Parathyroid adenoma (tissue), 2 donors: Measurements from ENCODE around the gene TBXAS1.

Experiments
- H2AFZ ChIP-seq: fragments of 300-600 bp; sonication (generic); one replicate; pipeline ENCODE4 v1.7.0; 2017; ENCODE audit warnings: antibody characterized with exemption, mild to moderate bottlenecking
- H3K27ac ChIP-seq: fragments of 300-600 bp; sonication (generic); one replicate; pipeline ENCODE4 v1.7.0; 2017
- H3K27me3 ChIP-seq: fragments of 300-600 bp; sonication (generic); one replicate; pipeline ENCODE4 v1.7.0; 2017; ENCODE audit warnings: low read length; ENCODE audit not compliant: control insufficient read depth, insufficient read depth
- H3K36me3 ChIP-seq: fragments of 300-600 bp; sonication (generic); one replicate; pipeline ENCODE4 v1.7.0; 2017; ENCODE audit warnings: low read length; ENCODE audit not compliant: control insufficient read depth, insufficient read depth
- H3K4me1 ChIP-seq: fragments of 300-600 bp; sonication (generic); one replicate; pipeline ENCODE4 v1.7.0; 2017; ENCODE audit warnings: control low read depth
- H3K4me2 ChIP-seq: fragments of 300-600 bp; sonication (generic); one replicate; pipeline ENCODE4 v1.7.0; 2017; ENCODE audit warnings: low read length
- H3K4me3 ChIP-seq: fragments of 300-600 bp; sonication (generic); one replicate; pipeline ENCODE4 v1.7.0; 2017; ENCODE audit warnings: low read depth, low read length
- H3K79me2 ChIP-seq: fragments of 300-600 bp; sonication (generic); one replicate; pipeline ENCODE4 v1.7.0; 2017; ENCODE audit warnings: control low read depth
- H3K9ac ChIP-seq: fragments of 300-600 bp; sonication (generic); one replicate; pipeline ENCODE4 v1.7.0; 2017; ENCODE audit warnings: mild to moderate bottlenecking
- H3K9me3 ChIP-seq: fragments of 300-600 bp; sonication (generic); one replicate; pipeline ENCODE4 v1.7.0; 2017; ENCODE audit warnings: low read length; ENCODE audit not compliant: control insufficient read depth
- TF ChIP-seq, protein P1 (sequence below): fragments of 300-600 bp; sonication (generic); IDR thresholded peaks from one replicate; pipeline ENCODE4 v1.7.0; 2017; ENCODE audit warnings: antibody characterized with exemption, mild to moderate bottlenecking
- donor health status: primary hyperparathyroidism.

TBXAS1 gene

DNA sequence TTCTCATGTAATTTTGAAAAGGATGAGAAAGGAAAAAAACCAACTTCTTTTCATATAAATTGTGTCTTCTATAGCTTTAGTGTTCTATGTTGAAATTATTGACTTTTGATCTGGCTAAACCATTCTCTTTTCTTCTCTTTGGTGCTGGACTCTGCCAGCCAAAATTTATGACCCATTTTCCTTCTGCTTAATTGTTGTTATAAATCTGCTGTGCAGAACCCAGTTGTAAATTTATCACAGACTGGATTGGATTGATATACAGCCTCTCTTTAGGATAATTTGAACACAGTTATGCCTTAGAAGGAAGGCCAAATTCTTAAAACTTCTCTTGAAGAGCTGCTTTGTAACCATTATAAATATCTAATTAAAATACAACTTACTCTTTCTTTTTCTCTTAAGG lies 139.9 kb downstream of the TBXAS1 start:
- TF ChIP-seq, protein P1, sequence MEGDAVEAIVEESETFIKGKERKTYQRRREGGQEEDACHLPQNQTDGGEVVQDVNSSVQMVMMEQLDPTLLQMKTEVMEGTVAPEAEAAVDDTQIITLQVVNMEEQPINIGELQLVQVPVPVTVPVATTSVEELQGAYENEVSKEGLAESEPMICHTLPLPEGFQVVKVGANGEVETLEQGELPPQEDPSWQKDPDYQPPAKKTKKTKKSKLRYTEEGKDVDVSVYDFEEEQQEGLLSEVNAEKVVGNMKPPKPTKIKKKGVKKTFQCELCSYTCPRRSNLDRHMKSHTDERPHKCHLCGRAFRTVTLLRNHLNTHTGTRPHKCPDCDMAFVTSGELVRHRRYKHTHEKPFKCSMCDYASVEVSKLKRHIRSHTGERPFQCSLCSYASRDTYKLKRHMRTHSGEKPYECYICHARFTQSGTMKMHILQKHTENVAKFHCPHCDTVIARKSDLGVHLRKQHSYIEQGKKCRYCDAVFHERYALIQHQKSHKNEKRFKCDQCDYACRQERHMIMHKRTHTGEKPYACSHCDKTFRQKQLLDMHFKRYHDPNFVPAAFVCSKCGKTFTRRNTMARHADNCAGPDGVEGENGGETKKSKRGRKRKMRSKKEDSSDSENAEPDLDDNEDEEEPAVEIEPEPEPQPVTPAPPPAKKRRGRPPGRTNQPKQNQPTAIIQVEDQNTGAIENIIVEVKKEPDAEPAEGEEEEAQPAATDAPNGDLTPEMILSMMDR, result no peak
- Histone ChIP-seq H3K79me2 (no peaks in the 10 kb centered on the region), H2AFZ (no peak overlapping the region), H3K36me3 (no peaks in the 10 kb centered on the region), H3K4me1 (peaks cover 10% of the 10 kb centered on the region), H3K9me3 (no peaks in the 10 kb centered on the region), H3K4me3 (no peak overlapping the region), H3K9ac (no peak overlapping the region), H3K27ac (no peak overlapping the region), H3K27me3 (no peaks in the 10 kb centered on the region), H3K4me2 (no peak overlapping the region)

DNA sequence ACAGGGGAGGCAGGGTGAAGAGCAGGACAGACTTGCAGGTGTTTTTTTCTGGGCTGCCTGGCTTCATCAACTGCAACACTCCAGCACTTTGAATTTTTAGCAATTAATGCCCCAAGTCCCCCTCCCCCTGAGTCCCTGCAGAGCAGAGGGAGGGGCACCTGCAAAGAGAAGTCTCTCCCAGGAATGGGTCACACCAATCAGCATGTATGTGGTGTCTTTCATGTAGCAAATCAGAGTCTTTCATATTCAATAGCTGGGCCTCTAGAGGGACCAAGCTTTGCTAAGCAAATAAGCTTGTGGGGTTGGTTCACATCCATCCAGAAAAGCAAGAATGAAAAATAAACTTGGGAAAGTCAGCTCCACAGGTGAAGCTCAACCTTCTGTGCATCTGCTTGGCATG lies 143.0 kb downstream of the TBXAS1 start:
- TF ChIP-seq, protein P1, result no peak
- Histone ChIP-seq H3K4me3 (no peak overlapping the region), H3K27ac (no peak overlapping the region), H3K27me3 (no peaks in the 10 kb centered on the region), H3K36me3 (no peaks in the 10 kb centered on the region), H2AFZ (no peak overlapping the region), H3K4me2 (no peak overlapping the region), H3K9ac (no peak overlapping the region), H3K4me1 (peaks cover 10% of the 10 kb centered on the region), H3K79me2 (no peaks in the 10 kb centered on the region), H3K9me3 (no peaks in the 10 kb centered on the region)

DNA sequence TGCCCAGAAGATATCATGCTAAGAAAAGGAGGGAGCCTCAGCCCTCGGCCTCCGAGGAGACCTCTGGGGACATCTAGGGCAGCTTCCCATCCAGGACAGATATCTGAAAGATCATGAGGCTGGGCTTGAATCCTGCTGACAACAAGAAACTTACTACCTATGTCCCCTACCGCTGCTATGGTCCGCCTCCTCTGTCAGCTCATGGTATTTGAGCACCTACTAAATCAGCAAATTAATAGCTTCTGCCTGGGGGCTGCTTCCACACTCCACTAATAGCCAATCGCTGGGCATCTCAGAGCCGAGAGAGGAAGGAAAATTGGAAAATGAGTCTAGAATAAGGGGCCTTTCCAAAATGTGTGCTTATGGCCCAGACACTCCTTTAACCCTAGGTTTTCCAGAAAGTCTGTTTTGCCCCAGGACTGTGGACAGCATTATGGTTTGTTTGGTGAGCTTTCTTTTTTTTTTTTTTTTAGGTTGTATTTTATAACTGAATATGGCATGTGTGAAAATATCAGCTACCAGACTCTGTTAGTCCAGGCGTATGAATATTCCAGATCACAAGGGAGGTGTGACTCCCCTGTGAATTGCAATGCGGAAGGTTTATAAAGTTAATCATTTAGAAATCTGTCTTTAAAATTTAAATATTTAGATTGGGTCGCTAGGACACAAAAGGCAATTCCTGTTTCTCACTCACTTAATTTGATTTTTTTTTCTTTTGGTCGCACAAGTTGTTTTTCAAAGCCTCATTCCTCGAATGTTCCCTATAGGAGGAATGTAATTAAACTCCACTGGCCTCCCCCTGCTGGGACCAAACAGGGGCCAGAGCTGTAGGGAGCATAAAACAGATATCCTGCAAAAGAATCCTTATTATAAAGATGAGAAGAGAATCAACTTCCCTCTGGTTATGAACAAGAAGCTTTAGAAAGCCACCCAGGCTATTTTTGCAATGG lies 144.3 kb downstream of the TBXAS1 start:
- Histone ChIP-seq H3K27me3 (no peaks in the 10 kb centered on the region), H3K36me3 (no peaks in the 10 kb centered on the region), H3K4me1 (peaks cover 10% of the 10 kb centered on the region), H3K9ac (no peak overlapping the region), H3K27ac (no peak overlapping the region), H3K4me3 (no peak overlapping the region), H3K79me2 (no peaks in the 10 kb centered on the region), H3K4me2 (no peak overlapping the region), H2AFZ (peak overlapping the region; percentile 30), H3K9me3 (no peaks in the 10 kb centered on the region)
- TF ChIP-seq, protein P1, result no peak

DNA sequence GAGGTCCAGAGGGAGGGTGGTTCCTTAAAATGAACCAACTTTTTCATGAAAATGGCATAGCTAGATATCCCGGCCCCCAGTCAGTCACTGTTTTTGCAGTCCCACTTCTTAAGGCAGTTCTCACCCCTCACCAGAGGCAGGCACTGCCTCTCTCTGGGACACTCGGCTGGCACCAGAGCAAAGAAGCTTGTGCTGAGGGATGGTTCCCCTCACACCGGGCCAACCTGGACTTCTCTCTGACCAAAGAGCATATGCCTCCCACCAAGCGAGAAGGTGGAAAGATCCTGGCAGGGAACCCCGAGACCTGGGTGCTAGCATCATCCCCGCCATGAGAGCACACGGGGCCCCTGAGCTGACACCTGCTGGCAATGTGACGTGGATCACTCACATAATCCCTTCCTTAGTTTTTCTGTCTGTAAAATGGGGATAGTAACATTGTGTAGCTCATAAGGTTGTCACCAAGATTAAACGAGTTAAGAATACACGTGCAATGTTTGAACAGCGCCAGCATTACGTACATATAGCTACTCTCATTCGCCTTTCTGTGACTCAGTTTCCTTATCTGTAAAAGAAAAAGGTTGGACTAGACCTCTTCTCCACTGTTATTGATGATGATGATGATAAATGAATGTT lies 145.2 kb downstream of the TBXAS1 start:
- Histone ChIP-seq H3K36me3 (no peaks in the 10 kb centered on the region), H3K27ac (no peak overlapping the region)

More for the DNA sequence above, 145.2 kb downstream of the TBXAS1 start:
- H3K4me1 ChIP-seq, result peaks cover 10% of the 10 kb centered on the region
- no peak overlapping the region for H2AFZ ChIP-seq
- H3K4me2 ChIP-seq, result no peak overlapping the region
- H3K27me3 ChIP-seq, result no peaks in the 10 kb centered on the region
- no peaks in the 10 kb centered on the region for H3K79me2 ChIP-seq
- H3K4me3 ChIP-seq, result no peak overlapping the region
- TF ChIP-seq, protein P1, result no peak
- H3K9ac ChIP-seq, result no peak overlapping the region
- H3K9me3 ChIP-seq, result no peaks in the 10 kb centered on the region
